DMS53 treated with DMSO at 0.1 percent for 48 hours (cell line): Measurements from ENCODE around the gene RFX7.

ENCODE experiments used
- DNase-seq: peaks from one replicate; lab custom pipeline; 2025; ENCODE audit not compliant: unreplicated experiment; lab: John Stamatoyannopoulos, UW

Gene RFX7

GRCh38 chr15:56244811-56245576, 1.3 kb upstream of the RFX7 start:
- DNase-seq: no peak

GRCh38 chr15:56244038-56244810, 545 bp upstream of the RFX7 start:
- peak; percentile 37 for DNase-seq

- DNase-seq: no peak
Observed at GRCh38 chr15:56242576-56243162, 1.0 kb downstream of the RFX7 start.

GRCh38 chr15:56241374-56242105, 2.1 kb downstream of the RFX7 start:
- no peak for DNase-seq

- no peak for DNase-seq
Observed at GRCh38 chr15:56240390-56240789, 3.3 kb downstream of the RFX7 start.

GRCh38 chr15:56236197-56236596, 7.5 kb downstream of the RFX7 start:
- no peak for DNase-seq

- no peak for DNase-seq
Observed at GRCh38 chr15:56234804-56235203, 8.9 kb downstream of the RFX7 start.

- DNase-seq: no peak
Observed at GRCh38 chr15:56233549-56233948, 10.1 kb downstream of the RFX7 start.

GRCh38 chr15:56232058-56232457, 11.6 kb downstream of the RFX7 start:
- DNase-seq: no peak

GRCh38 chr15:56228854-56229253, 14.8 kb downstream of the RFX7 start:
- DNase-seq: no peak

GRCh38 chr15:56228352-56228751, 15.3 kb downstream of the RFX7 start:
- no peak for DNase-seq

- DNase-seq: no peak
Observed at GRCh38 chr15:56227780-56228179, 15.9 kb downstream of the RFX7 start.

- no peak for DNase-seq
Observed at GRCh38 chr15:56227306-56227705, 16.4 kb downstream of the RFX7 start.

GRCh38 chr15:56225520-56225919, 18.2 kb downstream of the RFX7 start:
- no peak for DNase-seq

GRCh38 chr15:56222302-56222701, 21.4 kb downstream of the RFX7 start:
- no peak for DNase-seq

GRCh38 chr15:56217341-56217740, 26.3 kb downstream of the RFX7 start:
- no peak for DNase-seq

- no peak for DNase-seq
Observed at GRCh38 chr15:56215769-56216168, 27.9 kb downstream of the RFX7 start.

- DNase-seq: no peak
Observed at GRCh38 chr15:56211960-56212550, 31.6 kb downstream of the RFX7 start.

GRCh38 chr15:56211064-56211463, 32.6 kb downstream of the RFX7 start:
- DNase-seq: no peak

- DNase-seq: no peak
Observed at GRCh38 chr15:56208641-56209155, 35.0 kb downstream of the RFX7 start.

GRCh38 chr15:56208185-56208584, 35.5 kb downstream of the RFX7 start:
- no peak for DNase-seq
